OCI-LY7 (cell line): Measurements from ENCODE around the gene EFNA2. TPM values are rescaled to one million over a fixed set of nuclear protein-coding genes. Genes with fewer than 3 reads are reported as not detected.

Experiments used
- BruUV-seq: library from RNA; stranded (reverse); fragments of 400-500 nt; replicated peaks from 2 replicates; lab custom pipeline; 2021; lab: Mats Ljungman, UMichigan
- CTCF ChIA-PET: fragments of 300-600 bp; sonication (Branson Sonifier 250); formaldehyde crosslinking; loops from one replicate; lab custom pipeline; 2022; ENCODE audit warnings: antibody characterized with exemption; ENCODE audit not compliant: unreplicated experiment; lab: Charles Lee
- POLR2A ChIA-PET: fragments of 300-600 bp; sonication (Branson Sonifier 250); formaldehyde crosslinking; loops from one replicate; lab custom pipeline; 2022; ENCODE audit warnings: antibody characterized with exemption; lab: Charles Lee
- DNase-seq: peaks from one replicate; pipeline ENCODE4 v3.0.0-alpha.2; 2015; ENCODE audit warnings: low spot score
- H2AFZ ChIP-seq: fragments of 200-600 bp; sonication (generic), shearing (Covaris generic); 2 replicates; pipeline ENCODE4 v1.6.1; 2014; ENCODE audit warnings: mild to moderate bottlenecking, antibody characterized with exemption, low read length, moderate library complexity
- H3K27ac ChIP-seq: fragments of 200-600 bp; sonication (generic); 2 replicates; pipeline ENCODE4 v1.5.1; 2014; ENCODE audit warnings: mixed run types, low read depth, mild to moderate bottlenecking, moderate library complexity, low read length, inconsistent platforms; ENCODE audit not compliant: poor library complexity, severe bottlenecking
- H3K36me3 ChIP-seq: fragments of 200-600 bp; sonication (generic); 2 replicates; pipeline ENCODE4 v1.6.1; 2014; ENCODE audit warnings: mild to moderate bottlenecking, antibody characterized with exemption, low read length, moderate library complexity, mixed read lengths; ENCODE audit not compliant: insufficient read depth
- H3K4me1 ChIP-seq: fragments of 200-600 bp; sonication (generic); 2 replicates; pipeline ENCODE4 v1.5.1; 2014; ENCODE audit warnings: mild to moderate bottlenecking, low read length; ENCODE audit not compliant: insufficient read depth, poor library complexity, severe bottlenecking
- H3K4me2 ChIP-seq: fragments of 200-600 bp; sonication (generic); 2 replicates; pipeline ENCODE4 v1.6.1; 2014; ENCODE audit warnings: mild to moderate bottlenecking, low read length
- H3K4me3 ChIP-seq: fragments of 200-600 bp; sonication (generic); 2 replicates; pipeline ENCODE4 v1.5.1; 2014; ENCODE audit warnings: mild to moderate bottlenecking, low read depth, low read length; ENCODE audit not compliant: poor library complexity, severe bottlenecking
- H3K79me2 ChIP-seq: fragments of 200-600 bp; sonication (generic); 2 replicates; pipeline ENCODE4 v1.6.1; 2016; ENCODE audit warnings: low read depth, mild to moderate bottlenecking, low read length, moderate library complexity, mixed read lengths; ENCODE audit not compliant: insufficient read depth
- H3K9me2 ChIP-seq: fragments of 200-600 bp; sonication (generic); 2 replicates; pipeline ENCODE4 v1.6.1; 2016; ENCODE audit warnings: mild to moderate bottlenecking, low read length, mixed read lengths; ENCODE audit not compliant: insufficient read depth
- H3K9me3 ChIP-seq: fragments of 200-600 bp; sonication (generic); 2 replicates; pipeline ENCODE4 v1.6.1; 2014; ENCODE audit warnings: mild to moderate bottlenecking, mixed run types, low read length, mixed read lengths
- H4K20me1 ChIP-seq: fragments of 200-600 bp; sonication (generic); 2 replicates; pipeline ENCODE4 v1.6.1; 2014; ENCODE audit warnings: mild to moderate bottlenecking, antibody characterized with exemption, low read length, moderate library complexity, mixed read lengths; ENCODE audit not compliant: insufficient read depth
- EZH2phosphoT487 ChIP-seq: fragments of 200-600 bp; sonication (generic); IDR thresholded peaks from 2 replicates; pipeline ENCODE4 v1.6.1; 2018; ENCODE audit warnings: low read depth, borderline replicate concordance, mild to moderate bottlenecking, mixed run types, antibody characterized with exemption, low read length, moderate library complexity, mixed read lengths
- intact Hi-C: fragments of 100-400 bp; cut with micrococcal nuclease; formaldehyde crosslinking; loops from one replicate; pipeline ENCODE4 v1.10.0; 2022; ENCODE audit not compliant: unreplicated experiment
- total RNA-seq, 2 experiments: library from RNA; depleted of rRNA in 1 of 2; stranded (reverse); fragments of >200 nt in 1 of 2; shearing (Covaris generic) in 1 of 2; gene quantifications; 2 replicates each; pipeline ENCODE4 v1.2.3, GENCODE V29; 2014 to 2022
- TF ChIP-seq, protein P1 (sequence below): fragments of 200-600 bp; sonication (generic); conservative IDR thresholded peaks from 2 replicates; pipeline ENCODE4 v1.5.1; 2014; ENCODE audit warnings: mild to moderate bottlenecking, antibody characterized with exemption, low read length, moderate library complexity, mixed read lengths

Gene EFNA2
- total RNA-seq, 2 experiments from 2014 or later: not detected

- Histone ChIP-seq H2AFZ (no peak overlapping the region), H3K9me3 (no peaks in the 10 kb centered on the region), H3K4me3 (peak overlapping the region; percentile 97), H4K20me1 (0 out of 2 replicates have a peak, but pooled peaks cover 7% of the 10 kb centered on the region), H3K36me3 (peaks cover 67% of the 10 kb centered on the region), H3K9me2 (no peaks in the 10 kb centered on the region), H3K27ac (peak overlapping the region; percentile 87), H3K4me2 (peak overlapping the region; percentile 100), H3K79me2 (peaks cover 37% of the 10 kb centered on the region; the same call in 1 of the 2 replicates), H3K4me1 (peaks cover 36% of the 10 kb centered on the region)
- DNase-seq: peak; percentile 64
- intact Hi-C loops: no loop called here
- ChIA-PET POLR2A (interaction anchor here (0.7 to 1.7 kb wide), 5 partner anchors 9 to 536 kb away, joined by 3 to 13 read pairs (median 3); partner anchors contain the start of genes CIRBP and FAM174C), CTCF (interaction anchor here (0.7 kb wide), 1 partner anchor 10 kb away, joined by 5 read pairs; no protein-coding TSS in a partner anchor)
- no peak for TF ChIP-seq EZH2phosphoT487
- TF ChIP-seq, protein P1, sequence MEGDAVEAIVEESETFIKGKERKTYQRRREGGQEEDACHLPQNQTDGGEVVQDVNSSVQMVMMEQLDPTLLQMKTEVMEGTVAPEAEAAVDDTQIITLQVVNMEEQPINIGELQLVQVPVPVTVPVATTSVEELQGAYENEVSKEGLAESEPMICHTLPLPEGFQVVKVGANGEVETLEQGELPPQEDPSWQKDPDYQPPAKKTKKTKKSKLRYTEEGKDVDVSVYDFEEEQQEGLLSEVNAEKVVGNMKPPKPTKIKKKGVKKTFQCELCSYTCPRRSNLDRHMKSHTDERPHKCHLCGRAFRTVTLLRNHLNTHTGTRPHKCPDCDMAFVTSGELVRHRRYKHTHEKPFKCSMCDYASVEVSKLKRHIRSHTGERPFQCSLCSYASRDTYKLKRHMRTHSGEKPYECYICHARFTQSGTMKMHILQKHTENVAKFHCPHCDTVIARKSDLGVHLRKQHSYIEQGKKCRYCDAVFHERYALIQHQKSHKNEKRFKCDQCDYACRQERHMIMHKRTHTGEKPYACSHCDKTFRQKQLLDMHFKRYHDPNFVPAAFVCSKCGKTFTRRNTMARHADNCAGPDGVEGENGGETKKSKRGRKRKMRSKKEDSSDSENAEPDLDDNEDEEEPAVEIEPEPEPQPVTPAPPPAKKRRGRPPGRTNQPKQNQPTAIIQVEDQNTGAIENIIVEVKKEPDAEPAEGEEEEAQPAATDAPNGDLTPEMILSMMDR: no peak
- no TSS peak for BruUV-seq
Measured at GRCh38 chr19:1252221-1252820, 33.4 kb upstream of the EFNA2 start.

- Histone ChIP-seq H3K9me2 (no peaks in the 10 kb centered on the region), H3K9me3 (no peaks in the 10 kb centered on the region), H3K79me2 (peaks cover 40% of the 10 kb centered on the region; the same call in 1 of the 2 replicates), H3K27ac (peak overlapping the region; percentile 87), H4K20me1 (0 out of 2 replicates have a peak, but pooled peaks cover 7% of the 10 kb centered on the region), H3K4me2 (peak overlapping the region; percentile 100), H3K4me3 (peak overlapping the region; percentile 97), H3K36me3 (peaks cover 73% of the 10 kb centered on the region), H3K4me1 (peaks cover 36% of the 10 kb centered on the region), H2AFZ (no peak overlapping the region)
- intact Hi-C loops: loop anchor here (1.0 kb wide), 1 partner anchor 8 kb away; no protein-coding TSS in a partner anchor
- TF ChIP-seq EZH2phosphoT487: no peak
- TF ChIP-seq, protein P1: peak; percentile 42; the same call in 1 of the 2 replicates
- ChIA-PET CTCF (interaction anchor here (0.7 kb wide), 1 partner anchor 10 kb away, joined by 5 read pairs; no protein-coding TSS in a partner anchor), POLR2A (interaction anchor here (1.1 to 1.7 kb wide), 3 partner anchors 9 to 22 kb away, joined by 3 to 13 read pairs (median 3); partner anchors contain the start of genes CIRBP and FAM174C)
- peak; percentile 76 for DNase-seq
- BruUV-seq: no TSS peak
Measured at GRCh38 chr19:1252821-1253513, 32.7 kb upstream of the EFNA2 start.
